HepG2 (cell line): ENCODE results near the gene VAMP2. TPM values are rescaled to one million over a fixed set of nuclear protein-coding genes. Genes with fewer than 3 reads are reported as not detected.

Experiments
- IRF2 ChIP-seq: IDR thresholded peaks from 2 replicates; pipeline ENCODE4 v1.6.1; 2018; ENCODE audit warnings: missing genetic modification reagents, missing compliant biosample characterization
- KDM4B ChIP-seq: sonication (generic); formaldehyde crosslinking; IDR thresholded peaks from 2 replicates; pipeline ENCODE4 v1.4.0; 2020; ENCODE audit warnings: missing genetic modification reagents
- MLX ChIP-seq: IDR thresholded peaks from 2 replicates; pipeline ENCODE4 v1.6.1; 2016
- NFRKB ChIP-seq: fragments of 450-650 bp; IDR thresholded peaks from 2 replicates; pipeline ENCODE4 v1.6.1; 2017
- RARG ChIP-seq: sonication (generic); formaldehyde crosslinking; IDR thresholded peaks from 2 replicates; pipeline ENCODE4 v1.4.0; 2020; ENCODE audit warnings: low read depth, mild to moderate bottlenecking, missing genetic modification reagents
- SOX5 ChIP-seq: IDR thresholded peaks from 2 replicates; pipeline ENCODE4 v1.6.1; 2016; ENCODE audit warnings: borderline replicate concordance
- SOX6 ChIP-seq, 2 experiments: fragments of 450-650 bp in 1 of 2; sonication (generic) in 1 of 2; formaldehyde crosslinking in 1 of 2; IDR thresholded peaks; 2 replicates each; pipeline versions ENCODE4 v1.4.0 to v1.6.1; 2017 to 2020; ENCODE audit warnings: antibody characterized with exemption in 1 of 2, mild to moderate bottlenecking in 1 of 2, missing genetic modification reagents in 1 of 2
- SP140L ChIP-seq: sonication (generic); formaldehyde crosslinking; IDR thresholded peaks from 2 replicates; pipeline ENCODE4 v1.4.0; 2020; ENCODE audit warnings: missing genetic modification reagents, borderline replicate concordance
- ZEB1 ChIP-seq: IDR thresholded peaks from 2 replicates; pipeline ENCODE4 v1.6.1; 2012; ENCODE audit warnings: mild to moderate bottlenecking, low read depth, inconsistent platforms; ENCODE audit not compliant: insufficient replicate concordance
- ZFY ChIP-seq: sonication (generic); formaldehyde crosslinking; IDR thresholded peaks from 2 replicates; pipeline ENCODE4 v1.4.0; 2020; ENCODE audit warnings: missing genetic modification reagents
- ZNF124 ChIP-seq: sonication (generic); formaldehyde crosslinking; IDR thresholded peaks from 2 replicates; pipeline ENCODE4 v1.4.0; 2020; ENCODE audit warnings: missing genetic modification reagents
- ZNF138 ChIP-seq: sonication (generic); formaldehyde crosslinking; IDR thresholded peaks from 2 replicates; pipeline ENCODE4 v1.5.0; 2020; ENCODE audit warnings: mild to moderate bottlenecking, low read depth, missing genetic modification reagents
- ZNF317 ChIP-seq: sonication (generic); formaldehyde crosslinking; IDR thresholded peaks from 2 replicates; pipeline ENCODE4 v1.5.0; 2020; ENCODE audit warnings: mild to moderate bottlenecking, missing genetic modification reagents
- ZNF609 ChIP-seq: sonication (generic); formaldehyde crosslinking; IDR thresholded peaks from 2 replicates; pipeline ENCODE4 v1.4.0; 2020; ENCODE audit warnings: mild to moderate bottlenecking, missing genetic modification reagents, borderline replicate concordance
- ZNF644 ChIP-seq: IDR thresholded peaks from 2 replicates; pipeline ENCODE4 v1.6.1; 2016; ENCODE audit warnings: low read depth
- polyA plus RNA-seq, 8 experiments: library from polyadenylated mRNA; depleted of rRNA in 3 of 8; stranded (reverse) in 7 of 8; unstranded in 1 of 8; fragments of >200 nt; fragmentation: Illumina TruSeq in 4 of 8; extraction: Trizol in 4 of 8; gene quantifications; 2 replicates each; pipeline versions ENCODE4 v1.2.1 to v1.2.3, GENCODE V29; 2011 to 2016; ENCODE audit warnings: low read depth in 4 of 8, missing spikeins in 1 of 8, mixed read lengths in 1 of 8; ENCODE audit not compliant: insufficient read depth in 1 of 8
- total RNA-seq, 5 experiments: library from RNA; depleted of rRNA; stranded (reverse); fragments of >200 nt; fragmentation: Illumina TruSeq; extraction: Trizol; gene quantifications; 2 replicates each; pipeline ENCODE4 v1.2.3, GENCODE V29; 2016; ENCODE audit warnings: low read depth in 1 of 5
- TF ChIP-seq, protein P1 (sequence below): IDR thresholded peaks from 2 replicates; pipeline ENCODE4 v1.6.1; 2018; ENCODE audit warnings: missing genetic modification reagents, mild to moderate bottlenecking, missing compliant biosample characterization
- TF ChIP-seq, protein P2 (sequence below): sonication (generic); formaldehyde crosslinking; IDR thresholded peaks from 2 replicates; pipeline ENCODE4 v1.5.1; 2020; ENCODE audit warnings: mild to moderate bottlenecking, missing genetic modification reagents, borderline replicate concordance
- TF ChIP-seq, protein P3 (sequence below): sonication (generic); formaldehyde crosslinking; IDR thresholded peaks from 2 replicates; pipeline ENCODE4 v1.4.0; 2020; ENCODE audit warnings: missing genetic modification reagents

Gene VAMP2
- total and polyA plus RNA-seq, 2 of the 13 experiments (the other 11 are each of a cell fraction or from before 2014, with no cell fraction given), result 3.9 to 17.2 TPM

GRCh38 chr17:8163978-8164814 is 1.4 kb upstream of the VAMP2 start (continued):
- TF ChIP-seq MLX (no peak), ZNF609 (CRISPR knock-in tag) (peak; percentile 46; the same call in 1 of the 2 replicates), ZNF138 (CRISPR knock-in tag) (no peak), SOX5 (CRISPR knock-in tag) (peak; percentile 17; the same call in 1 of the 2 replicates), IRF2 (no peak), SOX6 (IDR thresholded peaks at IDR 0.05) (no peak), SOX6 (CRISPR knock-in tag; IDR thresholded peaks at IDR 0.05) (peak; percentile 63), RARG (CRISPR knock-in tag) (no peak), KDM4B (no peak), ZFY (CRISPR knock-in tag) (0 out of 2 replicates have a peak, but pooled peaks have one; percentile 47), ZNF124 (CRISPR knock-in tag) (no peak), ZEB1 (no peak), SP140L (CRISPR knock-in tag) (no peak), ZNF644 (CRISPR knock-in tag) (no peak), NFRKB (no peak), ZNF317 (CRISPR knock-in tag) (no peak)
- TF ChIP-seq, protein P1, sequence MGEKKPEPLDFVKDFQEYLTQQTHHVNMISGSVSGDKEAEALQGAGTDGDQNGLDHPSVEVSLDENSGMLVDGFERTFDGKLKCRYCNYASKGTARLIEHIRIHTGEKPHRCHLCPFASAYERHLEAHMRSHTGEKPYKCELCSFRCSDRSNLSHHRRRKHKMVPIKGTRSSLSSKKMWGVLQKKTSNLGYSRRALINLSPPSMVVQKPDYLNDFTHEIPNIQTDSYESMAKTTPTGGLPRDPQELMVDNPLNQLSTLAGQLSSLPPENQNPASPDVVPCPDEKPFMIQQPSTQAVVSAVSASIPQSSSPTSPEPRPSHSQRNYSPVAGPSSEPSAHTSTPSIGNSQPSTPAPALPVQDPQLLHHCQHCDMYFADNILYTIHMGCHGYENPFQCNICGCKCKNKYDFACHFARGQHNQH (CRISPR knock-in tag), result no peak; the same call in 1 of the 2 replicates
- TF ChIP-seq, protein P2, sequence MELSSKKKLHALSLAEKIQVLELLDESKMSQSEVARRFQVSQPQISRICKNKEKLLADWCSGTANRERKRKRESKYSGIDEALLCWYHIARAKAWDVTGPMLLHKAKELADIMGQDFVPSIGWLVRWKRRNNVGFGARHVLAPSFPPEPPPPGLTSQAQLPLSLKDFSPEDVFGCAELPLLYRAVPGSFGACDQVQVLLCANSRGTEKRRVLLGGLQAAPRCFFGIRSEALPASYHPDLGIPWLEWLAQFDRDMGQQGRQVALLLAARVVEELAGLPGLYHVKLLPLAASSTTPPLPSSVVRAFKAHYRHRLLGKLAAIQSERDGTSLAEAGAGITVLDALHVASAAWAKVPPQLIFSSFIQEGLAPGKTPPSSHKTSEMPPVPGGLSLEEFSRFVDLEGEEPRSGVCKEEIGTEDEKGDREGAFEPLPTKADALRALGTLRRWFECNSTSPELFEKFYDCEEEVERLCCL (CRISPR knock-in tag), result no peak
- TF ChIP-seq, protein P3, sequence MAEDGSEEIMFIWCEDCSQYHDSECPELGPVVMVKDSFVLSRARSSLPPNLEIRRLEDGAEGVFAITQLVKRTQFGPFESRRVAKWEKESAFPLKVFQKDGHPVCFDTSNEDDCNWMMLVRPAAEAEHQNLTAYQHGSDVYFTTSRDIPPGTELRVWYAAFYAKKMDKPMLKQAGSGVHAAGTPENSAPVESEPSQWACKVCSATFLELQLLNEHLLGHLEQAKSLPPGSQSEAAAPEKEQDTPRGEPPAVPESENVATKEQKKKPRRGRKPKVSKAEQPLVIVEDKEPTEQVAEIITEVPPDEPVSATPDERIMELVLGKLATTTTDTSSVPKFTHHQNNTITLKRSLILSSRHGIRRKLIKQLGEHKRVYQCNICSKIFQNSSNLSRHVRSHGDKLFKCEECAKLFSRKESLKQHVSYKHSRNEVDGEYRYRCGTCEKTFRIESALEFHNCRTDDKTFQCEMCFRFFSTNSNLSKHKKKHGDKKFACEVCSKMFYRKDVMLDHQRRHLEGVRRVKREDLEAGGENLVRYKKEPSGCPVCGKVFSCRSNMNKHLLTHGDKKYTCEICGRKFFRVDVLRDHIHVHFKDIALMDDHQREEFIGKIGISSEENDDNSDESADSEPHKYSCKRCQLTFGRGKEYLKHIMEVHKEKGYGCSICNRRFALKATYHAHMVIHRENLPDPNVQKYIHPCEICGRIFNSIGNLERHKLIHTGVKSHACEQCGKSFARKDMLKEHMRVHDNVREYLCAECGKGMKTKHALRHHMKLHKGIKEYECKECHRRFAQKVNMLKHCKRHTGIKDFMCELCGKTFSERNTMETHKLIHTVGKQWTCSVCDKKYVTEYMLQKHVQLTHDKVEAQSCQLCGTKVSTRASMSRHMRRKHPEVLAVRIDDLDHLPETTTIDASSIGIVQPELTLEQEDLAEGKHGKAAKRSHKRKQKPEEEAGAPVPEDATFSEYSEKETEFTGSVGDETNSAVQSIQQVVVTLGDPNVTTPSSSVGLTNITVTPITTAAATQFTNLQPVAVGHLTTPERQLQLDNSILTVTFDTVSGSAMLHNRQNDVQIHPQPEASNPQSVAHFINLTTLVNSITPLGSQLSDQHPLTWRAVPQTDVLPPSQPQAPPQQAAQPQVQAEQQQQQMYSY (CRISPR knock-in tag), result no peak
